K562 (cell line): ENCODE results near the gene CDS1. TPM values are rescaled to one million over a fixed set of nuclear protein-coding genes. Genes with fewer than 3 reads are reported as not detected.

Source experiments
- ATAC-seq: fragments of 200-7000 bp; cut with Tn5 transposase; 3 replicates; pipeline ENCODE4 v1.9.1; 2020; ENCODE audit warnings: moderate library complexity
- BruUV-seq: library from RNA; stranded (reverse); fragments of 400-500 nt; replicated peaks from 2 replicates; lab custom pipeline; 2021; lab: Mats Ljungman, UMichigan
- CTCF ChIA-PET: fragments of 300-600 bp; formaldehyde crosslinking; extraction: SDS; loops from one replicate; lab custom pipeline; 2021; ENCODE audit warnings: low intra/inter-chr PET ratio; lab: Yijun Ruan, JAX
- POLR2A ChIA-PET: fragments of 300-600, 350-650 bp; sonication (Branson Sonifier 250); formaldehyde crosslinking; extraction: SDS; loops from one replicate; lab custom pipeline; 2021; ENCODE audit warnings: antibody characterized with exemption, inconsistent platforms; lab: Yijun Ruan, JAX
- DNase-seq, 4 experiments: peaks; one replicate each; pipeline versions ENCODE4 v3.0.0 to v3.0.0-alpha.2; 2011 to 2018; ENCODE audit warnings: low spot score in 3 of 4, mixed read lengths in 3 of 4; ENCODE audit errors: extremely low read depth in 1 of 4
- FAIRE-seq: peaks from 2 replicates; lab custom pipeline; 2011; peaks lifted over from hg19 to GRCh38; lab: Jason Lieb, UNC
- H2AFZ ChIP-seq: 2 replicates; pipeline ENCODE4 v1.6.0; 2011; ENCODE audit warnings: low read depth, low read length, control low read depth, inconsistent platforms
- H3K27ac ChIP-seq: fragments of 200-600 bp; 3 replicates; pipeline ENCODE4 v1.8.0; 2011; ENCODE audit warnings: low read depth, mild to moderate bottlenecking, control low read depth, inconsistent platforms, low read length, moderate library complexity, mixed read lengths; ENCODE audit errors: extremely low read depth
- H3K27me3 ChIP-seq, 2 experiments: fragments of 300-600 bp in 1 of 2; 2 replicates in 1 of 2; 3 replicates in 1 of 2; pipeline versions ENCODE4 v1.6.0 to v1.8.0; 2011; ENCODE audit warnings: inconsistent platforms in 2 of 2, low read length in 2 of 2, mild to moderate bottlenecking in 1 of 2, mixed read lengths in 1 of 2, moderate library complexity in 1 of 2; ENCODE audit not compliant: control insufficient read depth in 2 of 2, insufficient read depth in 2 of 2
- H3K36me3 ChIP-seq: fragments of 300-600 bp; 3 replicates; pipeline ENCODE4 v1.8.0; 2011; ENCODE audit warnings: mild to moderate bottlenecking, low read length, inconsistent platforms; ENCODE audit not compliant: control insufficient read depth, insufficient read depth
- H3K4me1 ChIP-seq, 2 experiments: fragments of 200-600 bp in 1 of 2; replicated peaks in 1 of 2; 2 replicates in 1 of 2; 3 replicates in 1 of 2; pipeline versions ENCODE4 v1.5.1 to v1.8.0; 2011; ENCODE audit warnings: inconsistent platforms in 2 of 2, low read length in 2 of 2, mild to moderate bottlenecking in 1 of 2, mixed read lengths in 1 of 2, moderate library complexity in 1 of 2; ENCODE audit not compliant: control insufficient read depth in 2 of 2, insufficient read depth in 2 of 2
- H3K4me2 ChIP-seq: 2 replicates; pipeline ENCODE4 v1.6.1; 2011; ENCODE audit warnings: low read length, control low read depth, inconsistent platforms, mixed read lengths; ENCODE audit not compliant: insufficient read depth
- H3K4me3 ChIP-seq: fragments of 200-600 bp; sonication (generic), shearing (Covaris generic); 2 replicates; pipeline ENCODE4 v1.5.1; 2016; ENCODE audit warnings: control low read depth, inconsistent platforms
- H3K79me2 ChIP-seq: fragments of 200-600 bp; 3 replicates; pipeline ENCODE4 v1.8.0; 2011; ENCODE audit warnings: low read length, inconsistent platforms; ENCODE audit not compliant: control insufficient read depth, insufficient read depth
- H3K9ac ChIP-seq, 2 experiments: 2 replicates each; pipeline versions ENCODE4 v1.6.0 to v1.6.1; 2011; ENCODE audit warnings: low read depth in 2 of 2, low read length in 2 of 2, control low read depth in 1 of 2, inconsistent platforms in 1 of 2, mild to moderate bottlenecking in 1 of 2, mixed read lengths in 1 of 2; ENCODE audit not compliant: insufficient read depth in 1 of 2
- H3K9me1 ChIP-seq: one replicate; pipeline ENCODE4 v1.6.0; 2011; ENCODE audit warnings: inconsistent platforms, mild to moderate bottlenecking, low read length, moderate library complexity; ENCODE audit not compliant: control insufficient read depth, insufficient read depth
- H3K9me3 ChIP-seq: replicated peaks from 2 replicates; pipeline ENCODE4 v1.5.1; 2011; ENCODE audit warnings: low read depth, low read length, inconsistent platforms; ENCODE audit not compliant: control insufficient read depth, insufficient read depth
- H4K20me1 ChIP-seq: replicated peaks from 2 replicates; pipeline ENCODE4 v1.6.1; 2011; ENCODE audit warnings: low read length, inconsistent platforms, mixed read lengths; ENCODE audit not compliant: control insufficient read depth, insufficient read depth
- FOXA3 ChIP-seq, 2 experiments: fragments of 450-650 bp in 1 of 2; sonication (generic) in 1 of 2; formaldehyde crosslinking; IDR thresholded peaks in 1 of 2; conservative IDR thresholded peaks in 1 of 2; 2 replicates each; pipeline versions ENCODE4 v1.4.0 to v1.8.0; 2020 to 2022; ENCODE audit warnings: mild to moderate bottlenecking in 2 of 2, missing genetic modification reagents in 1 of 2
- HOXB6 ChIP-seq: fragments of 250-450 bp; sonication (Bioruptor Pico); IDR thresholded peaks from 2 replicates; pipeline ENCODE4 v1.5.1; 2022; ENCODE audit warnings: mild to moderate bottlenecking, borderline replicate concordance
- KAT7 ChIP-seq: sonication (generic); formaldehyde crosslinking; IDR thresholded peaks from 2 replicates; pipeline ENCODE4 v1.8.0; 2022; ENCODE audit warnings: missing genetic modification reagents, mild to moderate bottlenecking, borderline replicate concordance
- MYBL2 ChIP-seq, 2 experiments: fragments of 450-650 bp in 1 of 2; sonication (generic) in 1 of 2; formaldehyde crosslinking in 1 of 2; IDR thresholded peaks; 2 replicates each; pipeline versions ENCODE4 v1.6.1 to v1.8.1; 2017 to 2022; ENCODE audit warnings: borderline replicate concordance in 1 of 2, inconsistent platforms in 1 of 2, low read depth in 1 of 2, mild to moderate bottlenecking in 1 of 2, missing genetic modification reagents in 1 of 2, moderate library complexity in 1 of 2
- MYNN ChIP-seq, 2 experiments: sonication (generic); formaldehyde crosslinking in 1 of 2; IDR thresholded peaks; 2 replicates each; pipeline versions ENCODE4 v1.5.0 to v1.6.1; 2016 to 2020; ENCODE audit warnings: antibody characterized with exemption in 1 of 2, missing genetic modification reagents in 1 of 2
- PHF21A ChIP-seq: fragments of 450-650 bp; IDR thresholded peaks from 2 replicates; pipeline ENCODE4 v1.6.1; 2017; ENCODE audit warnings: low read depth, borderline replicate concordance
- SMAD2 ChIP-seq: fragments of 150-350 bp; IDR thresholded peaks from 2 replicates; pipeline ENCODE4 v1.6.1; 2014; ENCODE audit warnings: low read depth, mild to moderate bottlenecking, low read length
- TCF3 ChIP-seq: sonication (generic); formaldehyde crosslinking; IDR thresholded peaks from 2 replicates; pipeline ENCODE4 v1.4.0; 2020; ENCODE audit warnings: mild to moderate bottlenecking, missing genetic modification reagents
- ZNF12 ChIP-seq: sonication (generic); formaldehyde crosslinking; IDR thresholded peaks from 2 replicates; pipeline ENCODE4 v1.4.0; 2020; ENCODE audit warnings: mild to moderate bottlenecking, missing genetic modification reagents
- ZNF444 ChIP-seq: fragments of 250-450 bp; sonication (Bioruptor Pico); IDR thresholded peaks from 2 replicates; pipeline ENCODE4 v1.4.0; 2020; ENCODE audit warnings: mild to moderate bottlenecking, moderate library complexity
- ZNF696 ChIP-seq: fragments of 250-450 bp; sonication (Bioruptor Pico); conservative IDR thresholded peaks from 2 replicates; pipeline ENCODE4 v1.4.0; 2020; ENCODE audit warnings: mild to moderate bottlenecking, moderate library complexity
- WGBS: fragments of 100-300 bp; shearing (Covaris generic); methylation state at CpG from one replicate; pipeline ENCODE4 v1.1.6; 2016; ENCODE audit warnings: low coverage, mixed read lengths; ENCODE audit not compliant: insufficient coverage; ENCODE audit errors: missing lambda C conversion rate; 5-methylcytosine and 5-hydroxymethylcytosine counted together
- in situ Hi-C: fragments of 300-500 bp; cut with MboI; formaldehyde crosslinking; loops from 4 replicates; pipeline ENCODE4 v1.15.0; 2018; ENCODE audit warnings: inconsistent platforms, mixed read lengths
- intact Hi-C: fragments of 100-400 bp; cut with micrococcal nuclease; formaldehyde crosslinking; loops from 2 replicates; pipeline ENCODE4 v1.14.2; 2022
- polyA plus RNA-seq, 8 experiments: library from polyadenylated mRNA; depleted of rRNA in 4 of 8; stranded (reverse) in 5 of 8; unstranded in 3 of 8; fragments of >200 nt; fragmentation: Nextera tagmentation in 2 of 8; fragmentation: Illumina TruSeq in 1 of 8; extraction: Ambion mirVana in 2 of 8; extraction: Trizol in 1 of 8; gene quantifications; 2 replicates each; pipeline versions ENCODE4 v1.2.1 to v1.2.3, GENCODE V29; 2011 to 2014; ENCODE audit warnings: inconsistent platforms in 1 of 8, missing spikeins in 1 of 8
- total RNA-seq, 7 experiments: library from RNA; depleted of rRNA in 6 of 7; stranded (reverse); fragments of >200 nt in 6 of 7; fragmentation: Illumina TruSeq in 2 of 7; extraction: Trizol in 2 of 7; gene quantifications; 2 replicates each; pipeline versions ENCODE4 v1.2.1 to v1.2.3, GENCODE V29; 2011 to 2021; ENCODE audit warnings: low replicate concordance in 1 of 7
- TF ChIP-seq, protein P1 (sequence below): fragments of 450-650 bp; IDR thresholded peaks from 2 replicates; pipeline ENCODE4 v1.6.1; 2016; ENCODE audit warnings: mild to moderate bottlenecking, moderate library complexity

Gene CDS1
- total and polyA plus RNA-seq, 9 of the 15 experiments (the other 6 are each of a cell fraction or from before 2014, with no cell fraction given), result 0.04 to 0.42 (median 0.15) TPM

DNA sequence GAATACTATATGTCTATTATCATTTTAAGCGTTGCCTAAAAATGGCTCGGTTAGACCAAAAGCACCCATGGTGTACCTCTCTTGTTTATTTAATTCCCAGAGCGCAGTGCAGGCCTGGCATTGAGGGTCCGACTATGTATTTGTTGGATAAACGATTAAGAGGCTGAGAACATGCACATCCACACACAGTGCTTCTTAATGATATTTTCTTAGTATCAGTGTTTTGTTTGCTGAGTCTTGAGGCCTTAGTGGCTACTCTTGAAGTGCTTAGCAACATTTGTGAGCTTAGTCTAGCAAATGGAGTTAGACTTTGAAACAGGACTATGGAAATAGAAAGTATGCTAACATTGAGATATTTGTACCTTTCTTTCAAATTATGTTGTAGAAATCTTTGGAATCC lies 43.7 kb downstream of the CDS1 start:
- H4K20me1 ChIP-seq, result no peaks in the 10 kb centered on the region
- H3K9me1 ChIP-seq, result no peaks in the 10 kb centered on the region
- H3K4me1 ChIP-seq, result no peaks in the 10 kb centered on the region
- no TSS peak for BruUV-seq
- H3K27me3 ChIP-seq, result no peaks in the 10 kb centered on the region
- 9% methylated on average over 5 of the region's 5 CpGs for WGBS
- H2AFZ ChIP-seq, result no peak overlapping the region
- H3K4me2 ChIP-seq, result no peak overlapping the region
- no peaks in the 10 kb centered on the region for H3K36me3 ChIP-seq
- no peaks in the 10 kb centered on the region for H3K79me2 ChIP-seq
- ChIA-PET POLR2A (no interaction called here), CTCF (no interaction called here)
- no peak overlapping the region for H3K9ac ChIP-seq
- intact Hi-C loops, result no loop called here
- ATAC-seq (no peak), DNase-seq (no peak), FAIRE-seq (no peak)
- no peak overlapping the region for H3K27ac ChIP-seq
- in situ Hi-C loops, result no loop called here
- no peaks in the 10 kb centered on the region for H3K9me3 ChIP-seq
- H3K4me3 ChIP-seq, result no peak overlapping the region
- TF ChIP-seq, protein P1, sequence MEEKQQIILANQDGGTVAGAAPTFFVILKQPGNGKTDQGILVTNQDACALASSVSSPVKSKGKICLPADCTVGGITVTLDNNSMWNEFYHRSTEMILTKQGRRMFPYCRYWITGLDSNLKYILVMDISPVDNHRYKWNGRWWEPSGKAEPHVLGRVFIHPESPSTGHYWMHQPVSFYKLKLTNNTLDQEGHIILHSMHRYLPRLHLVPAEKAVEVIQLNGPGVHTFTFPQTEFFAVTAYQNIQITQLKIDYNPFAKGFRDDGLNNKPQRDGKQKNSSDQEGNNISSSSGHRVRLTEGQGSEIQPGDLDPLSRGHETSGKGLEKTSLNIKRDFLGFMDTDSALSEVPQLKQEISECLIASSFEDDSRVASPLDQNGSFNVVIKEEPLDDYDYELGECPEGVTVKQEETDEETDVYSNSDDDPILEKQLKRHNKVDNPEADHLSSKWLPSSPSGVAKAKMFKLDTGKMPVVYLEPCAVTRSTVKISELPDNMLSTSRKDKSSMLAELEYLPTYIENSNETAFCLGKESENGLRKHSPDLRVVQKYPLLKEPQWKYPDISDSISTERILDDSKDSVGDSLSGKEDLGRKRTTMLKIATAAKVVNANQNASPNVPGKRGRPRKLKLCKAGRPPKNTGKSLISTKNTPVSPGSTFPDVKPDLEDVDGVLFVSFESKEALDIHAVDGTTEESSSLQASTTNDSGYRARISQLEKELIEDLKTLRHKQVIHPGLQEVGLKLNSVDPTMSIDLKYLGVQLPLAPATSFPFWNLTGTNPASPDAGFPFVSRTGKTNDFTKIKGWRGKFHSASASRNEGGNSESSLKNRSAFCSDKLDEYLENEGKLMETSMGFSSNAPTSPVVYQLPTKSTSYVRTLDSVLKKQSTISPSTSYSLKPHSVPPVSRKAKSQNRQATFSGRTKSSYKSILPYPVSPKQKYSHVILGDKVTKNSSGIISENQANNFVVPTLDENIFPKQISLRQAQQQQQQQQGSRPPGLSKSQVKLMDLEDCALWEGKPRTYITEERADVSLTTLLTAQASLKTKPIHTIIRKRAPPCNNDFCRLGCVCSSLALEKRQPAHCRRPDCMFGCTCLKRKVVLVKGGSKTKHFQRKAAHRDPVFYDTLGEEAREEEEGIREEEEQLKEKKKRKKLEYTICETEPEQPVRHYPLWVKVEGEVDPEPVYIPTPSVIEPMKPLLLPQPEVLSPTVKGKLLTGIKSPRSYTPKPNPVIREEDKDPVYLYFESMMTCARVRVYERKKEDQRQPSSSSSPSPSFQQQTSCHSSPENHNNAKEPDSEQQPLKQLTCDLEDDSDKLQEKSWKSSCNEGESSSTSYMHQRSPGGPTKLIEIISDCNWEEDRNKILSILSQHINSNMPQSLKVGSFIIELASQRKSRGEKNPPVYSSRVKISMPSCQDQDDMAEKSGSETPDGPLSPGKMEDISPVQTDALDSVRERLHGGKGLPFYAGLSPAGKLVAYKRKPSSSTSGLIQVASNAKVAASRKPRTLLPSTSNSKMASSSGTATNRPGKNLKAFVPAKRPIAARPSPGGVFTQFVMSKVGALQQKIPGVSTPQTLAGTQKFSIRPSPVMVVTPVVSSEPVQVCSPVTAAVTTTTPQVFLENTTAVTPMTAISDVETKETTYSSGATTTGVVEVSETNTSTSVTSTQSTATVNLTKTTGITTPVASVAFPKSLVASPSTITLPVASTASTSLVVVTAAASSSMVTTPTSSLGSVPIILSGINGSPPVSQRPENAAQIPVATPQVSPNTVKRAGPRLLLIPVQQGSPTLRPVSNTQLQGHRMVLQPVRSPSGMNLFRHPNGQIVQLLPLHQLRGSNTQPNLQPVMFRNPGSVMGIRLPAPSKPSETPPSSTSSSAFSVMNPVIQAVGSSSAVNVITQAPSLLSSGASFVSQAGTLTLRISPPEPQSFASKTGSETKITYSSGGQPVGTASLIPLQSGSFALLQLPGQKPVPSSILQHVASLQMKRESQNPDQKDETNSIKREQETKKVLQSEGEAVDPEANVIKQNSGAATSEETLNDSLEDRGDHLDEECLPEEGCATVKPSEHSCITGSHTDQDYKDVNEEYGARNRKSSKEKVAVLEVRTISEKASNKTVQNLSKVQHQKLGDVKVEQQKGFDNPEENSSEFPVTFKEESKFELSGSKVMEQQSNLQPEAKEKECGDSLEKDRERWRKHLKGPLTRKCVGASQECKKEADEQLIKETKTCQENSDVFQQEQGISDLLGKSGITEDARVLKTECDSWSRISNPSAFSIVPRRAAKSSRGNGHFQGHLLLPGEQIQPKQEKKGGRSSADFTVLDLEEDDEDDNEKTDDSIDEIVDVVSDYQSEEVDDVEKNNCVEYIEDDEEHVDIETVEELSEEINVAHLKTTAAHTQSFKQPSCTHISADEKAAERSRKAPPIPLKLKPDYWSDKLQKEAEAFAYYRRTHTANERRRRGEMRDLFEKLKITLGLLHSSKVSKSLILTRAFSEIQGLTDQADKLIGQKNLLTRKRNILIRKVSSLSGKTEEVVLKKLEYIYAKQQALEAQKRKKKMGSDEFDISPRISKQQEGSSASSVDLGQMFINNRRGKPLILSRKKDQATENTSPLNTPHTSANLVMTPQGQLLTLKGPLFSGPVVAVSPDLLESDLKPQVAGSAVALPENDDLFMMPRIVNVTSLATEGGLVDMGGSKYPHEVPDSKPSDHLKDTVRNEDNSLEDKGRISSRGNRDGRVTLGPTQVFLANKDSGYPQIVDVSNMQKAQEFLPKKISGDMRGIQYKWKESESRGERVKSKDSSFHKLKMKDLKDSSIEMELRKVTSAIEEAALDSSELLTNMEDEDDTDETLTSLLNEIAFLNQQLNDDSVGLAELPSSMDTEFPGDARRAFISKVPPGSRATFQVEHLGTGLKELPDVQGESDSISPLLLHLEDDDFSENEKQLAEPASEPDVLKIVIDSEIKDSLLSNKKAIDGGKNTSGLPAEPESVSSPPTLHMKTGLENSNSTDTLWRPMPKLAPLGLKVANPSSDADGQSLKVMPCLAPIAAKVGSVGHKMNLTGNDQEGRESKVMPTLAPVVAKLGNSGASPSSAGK, result no peak
- TF ChIP-seq FOXA3 (CRISPR knock-in tag; conservative IDR thresholded peaks at IDR 0.05 in 1 of 2, IDR thresholded peaks at IDR 0.05 in 1 of 2) (no peak), SMAD2 (no peak), TCF3 (CRISPR knock-in tag) (no peak), MYBL2 (IDR thresholded peaks at IDR 0.05; ENCODE audit: low read depth) (no peak), MYBL2 (CRISPR knock-in tag; IDR thresholded peaks at IDR 0.05; ENCODE audit: borderline replicate concordance) (no peak), ZNF696 (CRISPR knock-in tag) (no peak), KAT7 (CRISPR knock-in tag) (no peak), ZNF444 (no peak), HOXB6 (CRISPR knock-in tag) (no peak), PHF21A (no peak), ZNF12 (CRISPR knock-in tag) (no peak), MYNN (IDR thresholded peaks at IDR 0.05) (no peak), MYNN (CRISPR knock-in tag; IDR thresholded peaks at IDR 0.05) (no peak)
